Keratinocyte (primary cell): ENCODE data around the gene RIMS4. TPM values are rescaled to one million over a fixed set of nuclear protein-coding genes. Genes with fewer than 3 reads are reported as not detected.

Source experiments
- DNase-seq: peaks from one replicate; pipeline ENCODE4 v3.0.0-alpha.2; 2011; ENCODE audit warnings: low read depth, missing footprints, low spot score
- FAIRE-seq: peaks from 2 replicates; lab custom pipeline; 2011; peaks lifted over from hg19 to GRCh38; lab: Jason Lieb, UNC
- H2AFZ ChIP-seq: 2 replicates; pipeline ENCODE4 v1.6.0; 2012; ENCODE audit warnings: low read length, control low read depth, inconsistent platforms; ENCODE audit not compliant: control insufficient read depth
- H3K27ac ChIP-seq: 2 replicates; pipeline ENCODE4 v1.5.1; 2011; ENCODE audit warnings: low read length; ENCODE audit not compliant: control insufficient read depth, insufficient read depth
- H3K27me3 ChIP-seq: 3 replicates; pipeline ENCODE4 v1.6.0; 2011; ENCODE audit warnings: low read length; ENCODE audit not compliant: control insufficient read depth, insufficient read depth; ENCODE audit errors: extremely low read depth
- H3K36me3 ChIP-seq, 2 experiments: 2 replicates in 1 of 2; 3 replicates in 1 of 2; pipeline ENCODE4 v1.5.1; 2011; ENCODE audit warnings: low read length in 2 of 2, mild to moderate bottlenecking in 1 of 2; ENCODE audit not compliant: control insufficient read depth in 2 of 2, insufficient read depth in 2 of 2; ENCODE audit errors: extremely low read depth in 1 of 2
- H3K4me1 ChIP-seq: 3 replicates; pipeline ENCODE4 v1.5.1; 2011; ENCODE audit warnings: low read length; ENCODE audit not compliant: control insufficient read depth, insufficient read depth; ENCODE audit errors: extremely low read depth
- H3K4me2 ChIP-seq: 3 replicates; pipeline ENCODE4 v1.6.0; 2011; ENCODE audit warnings: low read depth, low read length; ENCODE audit not compliant: control insufficient read depth, insufficient read depth; ENCODE audit errors: extremely low read depth
- H3K4me3 ChIP-seq, 3 experiments: fragments of 200-600 bp in 1 of 3; sonication (generic) in 1 of 3; 2 replicates in 2 of 3; 3 replicates in 1 of 3; pipeline ENCODE4 v1.5.1; 2011 to 2016; ENCODE audit warnings: low read length in 3 of 3, mild to moderate bottlenecking in 3 of 3, control low read depth in 2 of 3, inconsistent platforms in 1 of 3, low read depth in 1 of 3, mixed read lengths in 1 of 3, mixed run types in 1 of 3, moderate library complexity in 1 of 3; ENCODE audit not compliant: control insufficient read depth in 2 of 3, insufficient read depth in 2 of 3; ENCODE audit errors: extremely low read depth in 1 of 3
- H3K79me2 ChIP-seq: 2 replicates; pipeline ENCODE4 v1.6.0; 2012; ENCODE audit warnings: low read length; ENCODE audit not compliant: control insufficient read depth, insufficient read depth
- H3K9ac ChIP-seq: 3 replicates; pipeline ENCODE4 v1.6.0; 2011; ENCODE audit warnings: low read length; ENCODE audit not compliant: control insufficient read depth, insufficient read depth; ENCODE audit errors: extremely low read depth
- H3K9me1 ChIP-seq: 3 replicates; pipeline ENCODE4 v1.6.0; 2011; ENCODE audit warnings: low read length; ENCODE audit not compliant: control insufficient read depth, insufficient read depth; ENCODE audit errors: extremely low read depth
- H3K9me3 ChIP-seq: 2 replicates; pipeline ENCODE4 v1.5.1; 2012; ENCODE audit warnings: low read depth, low read length; ENCODE audit not compliant: control insufficient read depth
- H4K20me1 ChIP-seq: 3 replicates; pipeline ENCODE4 v1.6.0; 2011; ENCODE audit warnings: low read length; ENCODE audit not compliant: control insufficient read depth, insufficient read depth; ENCODE audit errors: extremely low read depth
- EZH2 ChIP-seq: IDR thresholded peaks from one replicate; pipeline ENCODE4 v1.6.1; 2012; ENCODE audit warnings: inconsistent platforms, mild to moderate bottlenecking, low read length, moderate library complexity
- dilution Hi-C: fragments of 300-500 bp; cut with MboI; formaldehyde crosslinking; loops from one replicate; pipeline ENCODE4 v1.7.0; 2020; ENCODE audit warnings: low sequenced_read_pairs; ENCODE audit not compliant: extremely low pct_ligation_motif_present
- polyA plus RNA-seq, 5 experiments: library from polyadenylated mRNA; depleted of rRNA in 3 of 5; stranded (reverse) in 3 of 5; stranded (forward) in 1 of 5; unstranded in 1 of 5; fragments of >200 nt; gene quantifications; 1 replicate in 1 of 5; 2 replicates in 3 of 5; 3 replicates in 1 of 5; pipeline versions ENCODE4 v1.2.1 to v1.2.3, GENCODE V29; 2011 to 2012; ENCODE audit warnings: missing spikeins in 2 of 5, low read depth in 1 of 5, low replicate concordance in 1 of 5
- TF ChIP-seq, protein P1 (sequence below), 3 experiments: IDR thresholded peaks in 1 of 3; conservative IDR thresholded peaks in 1 of 3; optimal IDR thresholded peaks in 1 of 3; 2 replicates in 2 of 3; 3 replicates in 1 of 3; pipeline versions ENCODE3 to v1.5.1; 2011; ENCODE audit warnings: low read length in 3 of 3, mild to moderate bottlenecking in 3 of 3, moderate library complexity in 2 of 3, control low read depth in 1 of 3, inconsistent platforms in 1 of 3; ENCODE audit not compliant: insufficient read depth in 2 of 3; ENCODE audit errors: extremely low read depth in 1 of 3

Gene RIMS4
- polyA plus RNA-seq, 1 donor (not counting 4 experiments of a cell fraction or from before 2014, with no cell fraction given), result not detected

DNA sequence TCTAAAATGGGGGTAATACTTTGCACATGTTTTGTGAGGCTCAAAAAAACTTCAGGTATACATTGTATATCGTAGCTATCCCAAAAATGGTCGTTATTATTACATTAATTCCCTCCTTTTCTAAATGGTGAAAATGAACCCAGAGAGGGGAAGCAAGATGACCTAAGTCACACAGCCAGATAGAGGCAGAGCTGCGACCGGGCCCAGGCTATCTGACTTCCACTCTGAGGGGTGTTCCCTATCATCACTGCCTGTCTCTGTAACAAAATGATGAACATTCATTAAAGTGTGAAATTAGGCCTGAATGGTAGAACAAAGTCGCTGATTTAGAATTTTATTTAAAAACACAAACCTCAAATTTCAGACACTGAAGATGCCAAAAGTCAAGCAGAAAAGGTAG lies 29.1 kb upstream of the RIMS4 start:
- dilution Hi-C loops, result no loop called here
- FAIRE-seq, result no peak

DNA sequence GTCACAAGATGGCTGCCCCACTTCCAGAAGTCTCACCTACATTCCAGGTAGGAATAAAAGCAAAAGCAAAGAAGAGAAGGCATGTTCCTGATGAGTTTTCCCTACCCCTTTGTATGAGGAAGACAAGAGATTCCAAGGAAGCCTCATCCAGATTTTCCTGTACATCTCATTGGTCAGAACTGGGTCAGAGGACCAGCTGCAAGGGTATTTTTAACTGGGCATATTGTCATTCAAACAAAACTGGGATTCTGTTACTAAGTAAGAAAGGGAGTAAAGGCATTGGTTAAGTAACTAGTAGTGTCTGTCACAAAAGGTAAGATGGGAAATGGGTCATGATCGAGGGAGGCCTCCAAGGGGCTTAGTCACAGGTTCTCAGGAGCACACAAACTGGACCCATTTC lies 28.2 kb upstream of the RIMS4 start:
- FAIRE-seq (no peak), DNase-seq (no peak)
- Histone ChIP-seq H3K27me3 (peaks cover 30% of the 10 kb centered on the region), H4K20me1 (no peaks in the 10 kb centered on the region), H3K4me1 (no peaks in the 10 kb centered on the region), H3K9me3 (no peaks in the 10 kb centered on the region), H3K4me3 (no peak overlapping the region), H3K4me2 (no peak overlapping the region), H3K9me1 (no peaks in the 10 kb centered on the region), H3K9ac (no peak overlapping the region), H2AFZ (no peak overlapping the region), H3K79me2 (no peaks in the 10 kb centered on the region), H3K36me3 (no peaks in the 10 kb centered on the region), H3K27ac (no peak overlapping the region)
- dilution Hi-C loops, result no loop called here
- TF ChIP-seq EZH2, result no peak
- TF ChIP-seq, protein P1, sequence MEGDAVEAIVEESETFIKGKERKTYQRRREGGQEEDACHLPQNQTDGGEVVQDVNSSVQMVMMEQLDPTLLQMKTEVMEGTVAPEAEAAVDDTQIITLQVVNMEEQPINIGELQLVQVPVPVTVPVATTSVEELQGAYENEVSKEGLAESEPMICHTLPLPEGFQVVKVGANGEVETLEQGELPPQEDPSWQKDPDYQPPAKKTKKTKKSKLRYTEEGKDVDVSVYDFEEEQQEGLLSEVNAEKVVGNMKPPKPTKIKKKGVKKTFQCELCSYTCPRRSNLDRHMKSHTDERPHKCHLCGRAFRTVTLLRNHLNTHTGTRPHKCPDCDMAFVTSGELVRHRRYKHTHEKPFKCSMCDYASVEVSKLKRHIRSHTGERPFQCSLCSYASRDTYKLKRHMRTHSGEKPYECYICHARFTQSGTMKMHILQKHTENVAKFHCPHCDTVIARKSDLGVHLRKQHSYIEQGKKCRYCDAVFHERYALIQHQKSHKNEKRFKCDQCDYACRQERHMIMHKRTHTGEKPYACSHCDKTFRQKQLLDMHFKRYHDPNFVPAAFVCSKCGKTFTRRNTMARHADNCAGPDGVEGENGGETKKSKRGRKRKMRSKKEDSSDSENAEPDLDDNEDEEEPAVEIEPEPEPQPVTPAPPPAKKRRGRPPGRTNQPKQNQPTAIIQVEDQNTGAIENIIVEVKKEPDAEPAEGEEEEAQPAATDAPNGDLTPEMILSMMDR (optimal IDR thresholded peaks at IDR 0.05 in 1 of 3, IDR thresholded peaks at IDR 0.05 in 1 of 3, conservative IDR thresholded peaks at IDR 0.05 in 1 of 3; ENCODE audit: extremely low read depth in 1 of 3, insufficient read depth in 2 of 3, low read length in 3 of 3), result no peak

More for the DNA sequence above, 29.1 kb upstream of the RIMS4 start:
- no peaks in the 10 kb centered on the region for H3K4me1 ChIP-seq
- H3K27me3 ChIP-seq, result peaks cover 30% of the 10 kb centered on the region
- H3K4me3 ChIP-seq, result no peak overlapping the region
- no peaks in the 10 kb centered on the region for H3K9me3 ChIP-seq
- no peaks in the 10 kb centered on the region for H4K20me1 ChIP-seq
- H3K36me3 ChIP-seq, result no peaks in the 10 kb centered on the region
- H3K9me1 ChIP-seq, result no peaks in the 10 kb centered on the region
- H3K27ac ChIP-seq, result no peak overlapping the region
- no peak overlapping the region for H2AFZ ChIP-seq
- H3K9ac ChIP-seq, result no peak overlapping the region
- no peak overlapping the region for H3K4me2 ChIP-seq
- DNase-seq, result no peak
- H3K79me2 ChIP-seq, result no peaks in the 10 kb centered on the region
- TF ChIP-seq, protein P1 (optimal IDR thresholded peaks at IDR 0.05 in 1 of 3, IDR thresholded peaks at IDR 0.05 in 1 of 3, conservative IDR thresholded peaks at IDR 0.05 in 1 of 3; ENCODE audit: extremely low read depth in 1 of 3, insufficient read depth in 2 of 3, low read length in 3 of 3), result no peak
- no peak for TF ChIP-seq EZH2
